Head of caudate nucleus (tissue), 42 donors: ENCODE measurements around the gene MXD3.
"Not testable (repeated sequence)": the region's sequence is repeated elsewhere in the genome, so short reads cannot be mapped to it uniquely, and the experiment has no call there.

Experiments
- DNase-seq, 42 donors: peaks; one replicate each; pipeline versions ENCODE4 v3.0.0 to v3.0.0-alpha.2; 2020 to 2021; ENCODE audit warnings: mixed read lengths in 7 of 42
- intact Hi-C: fragments of 100-400 bp; cut with DNase I; formaldehyde crosslinking; loops from one replicate; pipeline ENCODE4 v1.15.0; 2022

Gene MXD3

GRCh38 chr5:177346820-177347219 is 35.1 kb upstream of the MXD3 start:
- intact Hi-C loops: no loop called here
- no peak for DNase-seq

- intact Hi-C loops: no loop called here
- no peak for DNase-seq
These were observed 33.2 kb upstream of the MXD3 start for GRCh38 chr5:177344891-177345290.

- DNase-seq: no peak
- intact Hi-C loops: no loop called here
These were observed 32.1 kb upstream of the MXD3 start for GRCh38 chr5:177343777-177344176.

- DNase-seq, intact Hi-C loops: not testable (repeated sequence)
These were observed 31.3 kb upstream of the MXD3 start for GRCh38 chr5:177343000-177343399.

GRCh38 chr5:177339107-177339638 is 27.5 kb upstream of the MXD3 start:
- intact Hi-C loops: no loop called here

GRCh38 chr5:177338251-177339106 is 26.8 kb upstream of the MXD3 start:
- intact Hi-C loops: no loop called here
- no peak for DNase-seq

More at GRCh38 chr5:177339107-177339638, 27.5 kb upstream of the MXD3 start:
- DNase-seq: no peak

- DNase-seq: no peak
- intact Hi-C loops: no loop called here
These were observed 25.2 kb upstream of the MXD3 start for GRCh38 chr5:177336603-177337494.

- intact Hi-C loops: no loop called here
- DNase-seq: peak in 2 of 42 donors; percentile 32 to 38
These were observed 24.4 kb upstream of the MXD3 start for GRCh38 chr5:177336112-177336511.

GRCh38 chr5:177335701-177336065 is 24.0 kb upstream of the MXD3 start:
- DNase-seq: no peak

GRCh38 chr5:177334781-177335700 is 23.3 kb upstream of the MXD3 start:
- intact Hi-C loops: no loop called here
- no peak for DNase-seq

More at GRCh38 chr5:177335701-177336065, 24.0 kb upstream of the MXD3 start:
- intact Hi-C loops: no loop called here

GRCh38 chr5:177334155-177334551 is 22.5 kb upstream of the MXD3 start:
- DNase-seq: no peak
- intact Hi-C loops: no loop called here

- no peak for DNase-seq
- intact Hi-C loops: no loop called here
These were observed 21.9 kb upstream of the MXD3 start for GRCh38 chr5:177333420-177334154.

- DNase-seq: no peak
- intact Hi-C loops: no loop called here
These were observed 21.2 kb upstream of the MXD3 start for GRCh38 chr5:177332896-177333260.

- intact Hi-C loops: no loop called here
- no peak for DNase-seq
These were observed 20.6 kb upstream of the MXD3 start for GRCh38 chr5:177332031-177332895.

GRCh38 chr5:177330991-177331842 is 19.5 kb upstream of the MXD3 start:
- intact Hi-C loops: no loop called here
- peak in 1 of 42 donors; percentile 18 for DNase-seq

- intact Hi-C loops: no loop called here
These were observed 18.2 kb upstream of the MXD3 start for GRCh38 chr5:177329883-177330282.

More at GRCh38 chr5:177329883-177330282, 18.2 kb upstream of the MXD3 start:
- no peak for DNase-seq
